GM19035 (cell line): Measurements from ENCODE around the gene ZMIZ2.
"Not testable (repeated sequence)": the region's sequence is repeated elsewhere in the genome, so short reads cannot be mapped to it uniquely, and the experiment has no call there.

Source experiments
- ATAC-seq: cut with Tn5 transposase; IDR thresholded peaks from one replicate; pipeline ENCODE4 v1.9.1; 2021; ENCODE audit not compliant: unreplicated experiment

The ZMIZ2 gene

GRCh38 chr7:44797329-44798258 is 48.9 kb downstream of the ZMIZ2 start:
- ATAC-seq, result peak; percentile 51

GRCh38 chr7:44798649-44799305 is 50.1 kb downstream of the ZMIZ2 start:
- ATAC-seq, result no peak

GRCh38 chr7:44799939-44800338 is 51.3 kb downstream of the ZMIZ2 start:
- ATAC-seq, result no peak

- no peak for ATAC-seq
Observed at GRCh38 chr7:44801890-44802289, 53.2 kb downstream of the ZMIZ2 start.

GRCh38 chr7:44802418-44803025 is 53.9 kb downstream of the ZMIZ2 start:
- ATAC-seq, result no peak

GRCh38 chr7:44803828-44804519 is 55.3 kb downstream of the ZMIZ2 start:
- not testable (repeated sequence) for ATAC-seq

- ATAC-seq, result no peak
Observed at GRCh38 chr7:44805950-44806349, 57.3 kb downstream of the ZMIZ2 start.

GRCh38 chr7:44808914-44809393 is 60.3 kb downstream of the ZMIZ2 start:
- no peak for ATAC-seq

- no peak for ATAC-seq
Observed at GRCh38 chr7:44811093-44811492, 62.4 kb downstream of the ZMIZ2 start.

GRCh38 chr7:44811571-44811970 is 62.9 kb downstream of the ZMIZ2 start:
- no peak for ATAC-seq

GRCh38 chr7:44814919-44815318 is 66.3 kb downstream of the ZMIZ2 start:
- ATAC-seq, result no peak

GRCh38 chr7:44819292-44819691 is 70.6 kb downstream of the ZMIZ2 start:
- no peak for ATAC-seq
